WTC11 (cell line): ENCODE results near the gene ZDHHC8. TPM values are rescaled to one million over a fixed set of nuclear protein-coding genes. Genes with fewer than 3 reads are reported as not detected.

ENCODE experiments used
- ATAC-seq: fragments of 200-7000 bp; cut with Tn5 transposase; 2 replicates; pipeline ENCODE4 v1.10.0; 2021; ENCODE audit warnings: mild to moderate bottlenecking, moderate library complexity
- CTCF ChIA-PET: fragments of 300-600 bp; sonication (Branson Sonifier 250); formaldehyde crosslinking; loops from one replicate; lab custom pipeline; 2021; ENCODE audit warnings: antibody characterized with exemption; lab: Charles Lee
- POLR2A ChIA-PET: fragments of 350-600 bp; sonication (Branson Sonifier 250); formaldehyde crosslinking; loops from one replicate; lab custom pipeline; 2021; ENCODE audit warnings: antibody characterized with exemption; lab: Charles Lee
- DNase-seq: peaks from one replicate; pipeline ENCODE4 v3.0.0; 2021; ENCODE audit warnings: low spot score
- H3K27ac Mint-ChIP-seq: 2 replicates; pipeline ENCODE4 v1.8.0; 2021; ENCODE audit warnings: mixed read lengths
- H3K27me3 Mint-ChIP-seq: 2 replicates; pipeline ENCODE4 v1.8.0; 2021; ENCODE audit warnings: low read depth, mild to moderate bottlenecking, moderate library complexity, mixed read lengths
- H3K36me3 Mint-ChIP-seq: 2 replicates; pipeline ENCODE4 v1.8.0; 2021; ENCODE audit warnings: mixed read lengths
- H3K4me1 Mint-ChIP-seq: 2 replicates; pipeline ENCODE4 v1.8.0; 2022; ENCODE audit warnings: mixed read lengths
- H3K4me3 Mint-ChIP-seq: 2 replicates; pipeline ENCODE4 v1.8.0; 2021; ENCODE audit warnings: mild to moderate bottlenecking, moderate library complexity, mixed read lengths
- H3K9me3 Mint-ChIP-seq: 2 replicates; pipeline ENCODE4 v1.8.0; 2021; ENCODE audit warnings: mixed read lengths
- AR ChIP-seq: fragments of 250-450 bp; sonication (Bioruptor Pico); IDR thresholded peaks from 2 replicates; pipeline ENCODE4 v1.9.0; 2021; ENCODE audit warnings: mild to moderate bottlenecking
- ATF1 ChIP-seq: sonication (generic); formaldehyde crosslinking; IDR thresholded peaks from 2 replicates; pipeline ENCODE4 v1.8.1; 2023; ENCODE audit warnings: mild to moderate bottlenecking, moderate library complexity, missing genetic modification reagents
- CBFB ChIP-seq: sonication (generic); formaldehyde crosslinking; IDR thresholded peaks from 2 replicates; pipeline ENCODE4 v1.8.1; 2022; ENCODE audit warnings: mild to moderate bottlenecking, low read depth, missing genetic modification reagents
- CREM ChIP-seq: sonication (generic); formaldehyde crosslinking; IDR thresholded peaks from 2 replicates; pipeline ENCODE4 v1.8.1; 2022; ENCODE audit warnings: mild to moderate bottlenecking, missing genetic modification reagents, moderate library complexity
- EMX1 ChIP-seq: fragments of 250-450 bp; sonication (Bioruptor Pico); IDR thresholded peaks from 2 replicates; pipeline ENCODE4 v1.8.0; 2021; ENCODE audit warnings: mild to moderate bottlenecking
- ERG ChIP-seq: fragments of 250-450 bp; sonication (Bioruptor Pico); IDR thresholded peaks from 2 replicates; pipeline ENCODE4 v1.8.0; 2021; ENCODE audit warnings: mild to moderate bottlenecking
- IRF1 ChIP-seq: sonication (generic); formaldehyde crosslinking; IDR thresholded peaks from 2 replicates; pipeline ENCODE4 v1.8.0; 2023; ENCODE audit warnings: missing genetic modification reagents
- MAX ChIP-seq: sonication (generic); formaldehyde crosslinking; IDR thresholded peaks from 2 replicates; pipeline ENCODE4 v1.8.0; 2022; ENCODE audit warnings: mild to moderate bottlenecking, missing genetic modification reagents
- MXD4 ChIP-seq: fragments of 250-450 bp; sonication (Bioruptor Pico); IDR thresholded peaks from 2 replicates; pipeline ENCODE4 v1.8.0; 2021; ENCODE audit warnings: mild to moderate bottlenecking, moderate library complexity, borderline replicate concordance
- NR3C1 ChIP-seq: sonication (generic); formaldehyde crosslinking; conservative IDR thresholded peaks from 2 replicates; pipeline ENCODE4 v1.8.1; 2023; ENCODE audit warnings: low read depth, mild to moderate bottlenecking, missing genetic modification reagents
- PRRX2 ChIP-seq: fragments of 250-450 bp; sonication (Bioruptor Pico); IDR thresholded peaks from 2 replicates; pipeline ENCODE4 v1.8.0; 2021; ENCODE audit warnings: mild to moderate bottlenecking
- SMAD3 ChIP-seq: sonication (generic); formaldehyde crosslinking; IDR thresholded peaks from 2 replicates; pipeline ENCODE4 v1.8.0; 2022; ENCODE audit warnings: missing genetic modification reagents, mild to moderate bottlenecking, borderline replicate concordance
- SMAD4 ChIP-seq: sonication (generic); formaldehyde crosslinking; IDR thresholded peaks from 2 replicates; pipeline ENCODE4 v1.8.0; 2022; ENCODE audit warnings: mild to moderate bottlenecking, missing genetic modification reagents
- SOX15 ChIP-seq: fragments of 250-450 bp; sonication (Bioruptor Pico); IDR thresholded peaks from 2 replicates; pipeline ENCODE4 v1.9.0; 2021; ENCODE audit warnings: mild to moderate bottlenecking
- USF2 ChIP-seq: sonication (generic); formaldehyde crosslinking; IDR thresholded peaks from 2 replicates; pipeline ENCODE4 v1.8.1; 2023; ENCODE audit warnings: mild to moderate bottlenecking, missing genetic modification reagents, moderate library complexity
- ZNF219 ChIP-seq: sonication (generic); formaldehyde crosslinking; IDR thresholded peaks from 2 replicates; pipeline ENCODE4 v1.8.0; 2023; ENCODE audit warnings: missing genetic modification reagents, mild to moderate bottlenecking, borderline replicate concordance
- ZNF232 ChIP-seq: sonication (generic); formaldehyde crosslinking; IDR thresholded peaks from 2 replicates; pipeline ENCODE4 v1.8.0; 2022; ENCODE audit warnings: mild to moderate bottlenecking, missing genetic modification reagents
- ZNF671 ChIP-seq: fragments of 250-450 bp; sonication (Bioruptor Pico); IDR thresholded peaks from 2 replicates; pipeline ENCODE4 v1.8.0; 2021; ENCODE audit warnings: mild to moderate bottlenecking
- total RNA-seq: library from RNA; stranded (reverse); gene quantifications from 3 replicates; pipeline ENCODE4 v1.2.3, GENCODE V29; 2021
- TF ChIP-seq, protein P1 (sequence below): sonication (generic); formaldehyde crosslinking; IDR thresholded peaks from 2 replicates; pipeline ENCODE4 v1.8.1; 2022; ENCODE audit warnings: low read depth, missing genetic modification reagents, borderline replicate concordance

The ZDHHC8 gene
- total RNA-seq, 1 experiment from 2014 or later, result 79.7 TPM

DNA sequence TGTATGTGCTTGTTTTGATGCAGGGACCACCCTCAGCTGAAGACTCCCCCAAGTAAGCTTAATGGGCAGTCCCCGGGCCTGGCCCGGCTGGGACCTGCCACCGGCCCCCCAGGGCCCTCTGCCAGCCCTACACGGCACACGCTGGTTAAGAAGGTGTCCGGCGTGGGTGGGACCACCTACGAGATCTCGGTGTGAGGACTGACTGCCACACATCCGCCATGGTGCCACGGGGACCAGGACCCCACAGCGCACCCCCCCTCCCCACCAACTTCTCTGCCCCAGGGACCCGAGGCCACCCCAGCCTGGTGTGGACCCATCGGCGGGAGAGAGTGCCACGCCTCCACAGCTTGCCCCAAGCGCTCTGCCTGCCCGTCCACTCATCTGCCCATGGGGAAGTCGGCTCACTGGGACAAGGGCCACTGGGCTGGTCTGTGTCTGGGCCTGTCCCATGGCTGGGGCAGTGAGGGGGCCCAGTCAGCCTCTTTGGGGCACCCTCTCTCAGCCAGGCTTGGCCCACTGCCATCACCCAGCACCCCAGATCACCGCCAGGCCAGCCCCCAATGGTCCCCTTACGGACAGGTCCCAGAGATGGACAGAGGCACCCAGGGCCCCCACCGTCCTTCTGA lies 13.7 kb downstream of the ZDHHC8 start (continued):
- TF ChIP-seq ZNF219 (CRISPR knock-in tag), result no peak
- TF ChIP-seq, protein P1, sequence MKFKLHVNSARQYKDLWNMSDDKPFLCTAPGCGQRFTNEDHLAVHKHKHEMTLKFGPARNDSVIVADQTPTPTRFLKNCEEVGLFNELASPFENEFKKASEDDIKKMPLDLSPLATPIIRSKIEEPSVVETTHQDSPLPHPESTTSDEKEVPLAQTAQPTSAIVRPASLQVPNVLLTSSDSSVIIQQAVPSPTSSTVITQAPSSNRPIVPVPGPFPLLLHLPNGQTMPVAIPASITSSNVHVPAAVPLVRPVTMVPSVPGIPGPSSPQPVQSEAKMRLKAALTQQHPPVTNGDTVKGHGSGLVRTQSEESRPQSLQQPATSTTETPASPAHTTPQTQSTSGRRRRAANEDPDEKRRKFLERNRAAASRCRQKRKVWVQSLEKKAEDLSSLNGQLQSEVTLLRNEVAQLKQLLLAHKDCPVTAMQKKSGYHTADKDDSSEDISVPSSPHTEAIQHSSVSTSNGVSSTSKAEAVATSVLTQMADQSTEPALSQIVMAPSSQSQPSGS (CRISPR knock-in tag), result no peak
- no peak for TF ChIP-seq ATF1 (CRISPR knock-in tag)
- no peak for TF ChIP-seq USF2 (CRISPR knock-in tag)
- no peak for TF ChIP-seq SOX15 (CRISPR knock-in tag)
- no peak for TF ChIP-seq CREM (CRISPR knock-in tag)
- no peak for TF ChIP-seq ZNF232 (CRISPR knock-in tag)
- TF ChIP-seq MXD4 (CRISPR knock-in tag), result no peak
- no peak for TF ChIP-seq CBFB (CRISPR knock-in tag)
- no peak for TF ChIP-seq SMAD4 (CRISPR knock-in tag)
- TF ChIP-seq ZNF671 (CRISPR knock-in tag), result no peak
- TF ChIP-seq MAX (CRISPR knock-in tag), result no peak

DNA sequence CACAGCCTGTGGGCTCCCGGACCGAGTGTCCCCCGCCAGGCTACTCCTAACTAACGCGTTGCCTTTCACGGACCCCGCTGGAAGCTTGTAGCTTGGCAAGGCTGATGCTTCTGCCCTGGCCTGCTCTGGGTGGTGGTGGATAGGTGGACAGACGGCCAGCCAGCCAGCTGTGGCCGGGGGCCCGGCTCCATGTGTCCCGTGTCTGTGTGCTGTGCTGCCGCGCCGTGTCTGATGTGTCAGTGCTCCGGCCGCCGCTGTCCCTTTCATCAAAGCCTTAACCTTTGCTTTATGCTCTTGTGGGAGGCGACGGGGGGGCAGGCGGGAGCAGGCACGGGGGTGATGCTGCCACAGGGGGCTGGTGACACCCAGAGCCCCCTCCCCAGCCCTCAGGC lies 14.2 kb downstream of the ZDHHC8 start:
- ATAC-seq (no peak), DNase-seq (no peak)
- Mint-ChIP-seq H3K4me1 (no peaks in the 10 kb centered on the region), H3K27me3 (no peaks in the 10 kb centered on the region), H3K36me3 (no peaks in the 10 kb centered on the region), H3K27ac (no peak overlapping the region), H3K4me3 (no peak overlapping the region), H3K9me3 (no peaks in the 10 kb centered on the region)
- ChIA-PET POLR2A (no interaction called here), CTCF (no interaction called here)
- TF ChIP-seq CREM (CRISPR knock-in tag), result no peak

DNA sequence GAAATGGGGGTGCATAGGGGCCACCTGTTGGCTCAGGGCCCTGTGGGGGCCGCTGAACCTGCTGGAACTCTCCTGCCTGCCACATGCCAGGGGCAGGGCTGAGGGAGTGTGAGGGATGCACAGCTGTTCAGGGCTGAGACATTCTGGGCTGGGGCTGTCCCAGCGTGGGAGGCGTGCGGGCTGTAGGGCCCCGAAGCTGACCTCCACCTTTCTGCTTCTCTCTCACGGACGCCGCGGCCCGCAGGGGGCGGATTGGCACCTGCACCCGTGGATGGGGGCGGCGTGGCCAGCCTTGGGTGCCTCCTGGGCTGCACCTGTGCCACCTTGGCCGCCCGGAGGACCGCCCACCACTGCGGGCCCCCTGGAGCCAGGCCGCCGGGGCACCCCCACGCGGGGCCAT lies 15.2 kb downstream of the ZDHHC8 start:
- H3K27ac Mint-ChIP-seq, result no peak overlapping the region; the same call in 1 of the 2 replicates
- DNase-seq, result no peak
- H3K4me3 Mint-ChIP-seq, result no peak overlapping the region
- ATAC-seq, result no peak
- no peaks in the 10 kb centered on the region for H3K4me1 Mint-ChIP-seq
- no peaks in the 10 kb centered on the region for H3K27me3 Mint-ChIP-seq
- CTCF ChIA-PET, result no interaction called here
- no peaks in the 10 kb centered on the region for H3K9me3 Mint-ChIP-seq
- TF ChIP-seq IRF1, result no peak
- H3K36me3 Mint-ChIP-seq, result no peaks in the 10 kb centered on the region
- POLR2A ChIA-PET, result no interaction called here

- no peak for ATAC-seq
- POLR2A ChIA-PET, result no interaction called here
- Mint-ChIP-seq H3K36me3 (no peaks in the 10 kb centered on the region), H3K4me3 (no peak overlapping the region), H3K4me1 (no peaks in the 10 kb centered on the region), H3K9me3 (no peaks in the 10 kb centered on the region), H3K27ac (no peak overlapping the region), H3K27me3 (no peaks in the 10 kb centered on the region)
- CTCF ChIA-PET, result interaction anchor here (1.7 kb wide), 1 partner anchor 10 kb away, joined by 5 read pairs; no protein-coding TSS in a partner anchor
- no peak for DNase-seq
- TF ChIP-seq EMX1 (CRISPR knock-in tag) (no peak), SOX15 (CRISPR knock-in tag) (no peak), PRRX2 (CRISPR knock-in tag) (no peak), SMAD3 (CRISPR knock-in tag) (no peak), ERG (no peak), NR3C1 (CRISPR knock-in tag) (no peak), USF2 (CRISPR knock-in tag) (no peak), AR (no peak), ZNF232 (CRISPR knock-in tag) (no peak), MXD4 (CRISPR knock-in tag) (no peak)
These were observed 15.8 kb downstream of the ZDHHC8 start for GRCh38 chr22:20147237-20147988.
